HepG2 (cell line): Measurements from ENCODE around the gene PIP5K1A.
"Not testable (repeated sequence)": the region's sequence is repeated elsewhere in the genome, so short reads cannot be mapped to it uniquely, and the experiment has no call there.

Experiments
- CREM ChIP-seq, 2 experiments: sonication (generic) in 1 of 2; formaldehyde crosslinking in 1 of 2; IDR thresholded peaks; 2 replicates each; pipeline versions ENCODE4 v1.4.0 to v1.6.1; 2016 to 2020; ENCODE audit warnings: antibody characterized with exemption in 1 of 2, mild to moderate bottlenecking in 1 of 2, missing genetic modification reagents in 1 of 2
- EZH2 ChIP-seq: conservative IDR thresholded peaks from 2 replicates; pipeline ENCODE4 v1.6.1; 2012; ENCODE audit warnings: mild to moderate bottlenecking, low read depth, low read length, moderate library complexity
- MTF1 ChIP-seq: sonication (generic); formaldehyde crosslinking; IDR thresholded peaks from 2 replicates; pipeline ENCODE4 v1.5.0; 2020; ENCODE audit warnings: missing genetic modification reagents
- NFIC ChIP-seq: IDR thresholded peaks from 2 replicates; pipeline ENCODE4 v1.6.1; 2012; ENCODE audit warnings: mild to moderate bottlenecking, low read length, inconsistent platforms
- POLR2AphosphoS5 ChIP-seq: IDR thresholded peaks from 2 replicates; pipeline ENCODE4 v1.6.1; 2012; ENCODE audit warnings: low read depth, low read length
- RFX5 ChIP-seq: IDR thresholded peaks from 2 replicates; pipeline ENCODE4 v1.6.1; 2011; ENCODE audit warnings: low read depth, low read length, improper control_type of control experiment
- TP53 ChIP-seq: sonication (generic); formaldehyde crosslinking; conservative IDR thresholded peaks from 2 replicates; pipeline ENCODE4 v1.4.0; 2020; ENCODE audit warnings: missing genetic modification reagents
- ZFP36 ChIP-seq: fragments of 150-350 bp; IDR thresholded peaks from 2 replicates; pipeline ENCODE4 v1.6.1; 2018; ENCODE audit warnings: borderline replicate concordance, low read length, low read depth; ENCODE audit not compliant: partially characterized antibody
- ZFP90 ChIP-seq: sonication (generic); formaldehyde crosslinking; IDR thresholded peaks from 2 replicates; pipeline ENCODE4 v1.8.0; 2022; ENCODE audit warnings: missing genetic modification reagents, mild to moderate bottlenecking, inconsistent platforms, borderline replicate concordance
- ZNF20 ChIP-seq: sonication (generic); formaldehyde crosslinking; IDR thresholded peaks from 2 replicates; pipeline ENCODE4 v1.4.0; 2020; ENCODE audit warnings: mild to moderate bottlenecking, moderate library complexity, missing genetic modification reagents
- TF ChIP-seq, protein P1 (sequence below): IDR thresholded peaks from 2 replicates; pipeline ENCODE4 v1.6.1; 2012; ENCODE audit warnings: inconsistent platforms
- TF ChIP-seq, protein P2 (sequence below): sonication (generic); formaldehyde crosslinking; IDR thresholded peaks from 2 replicates; pipeline ENCODE4 v1.4.0; 2020; ENCODE audit warnings: mild to moderate bottlenecking, missing genetic modification reagents, borderline replicate concordance
- TF ChIP-seq, protein P3 (sequence below): sonication (generic); formaldehyde crosslinking; IDR thresholded peaks from 2 replicates; pipeline ENCODE4 v1.4.0; 2020; ENCODE audit warnings: missing genetic modification reagents
- TF ChIP-seq, protein P4 (sequence below): sonication (generic); formaldehyde crosslinking; IDR thresholded peaks from 2 replicates; pipeline ENCODE4 v1.4.0; 2020; ENCODE audit warnings: mild to moderate bottlenecking, missing genetic modification reagents

DNA sequence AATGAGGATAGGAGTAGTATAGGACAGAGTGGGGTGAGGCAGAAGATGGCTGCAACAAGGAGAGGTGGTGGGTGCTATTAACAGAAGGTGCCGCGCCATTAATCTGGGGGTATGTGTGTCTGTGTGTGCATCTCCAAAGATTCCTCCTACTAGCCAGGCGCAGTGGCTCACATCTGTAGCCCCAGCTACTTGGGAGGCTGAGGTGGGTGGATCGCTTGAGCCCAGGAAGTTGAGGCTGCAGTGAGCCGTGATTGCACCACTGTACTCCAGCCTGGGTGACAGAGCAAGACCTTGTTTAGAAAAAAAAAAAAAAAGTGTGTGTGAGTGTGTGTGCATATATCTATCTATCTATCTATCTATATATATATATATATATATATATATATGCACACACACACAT lies 77.0 kb downstream of the PIP5K1A start:
- TF ChIP-seq MTF1; TP53 (CRISPR knock-in tag); ZFP90; ZFP36; ZNF20; POLR2AphosphoS5; RFX5; CREM (IDR thresholded peaks at IDR 0.05); CREM (CRISPR knock-in tag; IDR thresholded peaks at IDR 0.05); EZH2; NFIC: not testable (repeated sequence)
- TF ChIP-seq, protein P1, sequence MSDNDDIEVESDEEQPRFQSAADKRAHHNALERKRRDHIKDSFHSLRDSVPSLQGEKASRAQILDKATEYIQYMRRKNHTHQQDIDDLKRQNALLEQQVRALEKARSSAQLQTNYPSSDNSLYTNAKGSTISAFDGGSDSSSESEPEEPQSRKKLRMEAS = not testable (repeated sequence)
- TF ChIP-seq, protein P2, sequence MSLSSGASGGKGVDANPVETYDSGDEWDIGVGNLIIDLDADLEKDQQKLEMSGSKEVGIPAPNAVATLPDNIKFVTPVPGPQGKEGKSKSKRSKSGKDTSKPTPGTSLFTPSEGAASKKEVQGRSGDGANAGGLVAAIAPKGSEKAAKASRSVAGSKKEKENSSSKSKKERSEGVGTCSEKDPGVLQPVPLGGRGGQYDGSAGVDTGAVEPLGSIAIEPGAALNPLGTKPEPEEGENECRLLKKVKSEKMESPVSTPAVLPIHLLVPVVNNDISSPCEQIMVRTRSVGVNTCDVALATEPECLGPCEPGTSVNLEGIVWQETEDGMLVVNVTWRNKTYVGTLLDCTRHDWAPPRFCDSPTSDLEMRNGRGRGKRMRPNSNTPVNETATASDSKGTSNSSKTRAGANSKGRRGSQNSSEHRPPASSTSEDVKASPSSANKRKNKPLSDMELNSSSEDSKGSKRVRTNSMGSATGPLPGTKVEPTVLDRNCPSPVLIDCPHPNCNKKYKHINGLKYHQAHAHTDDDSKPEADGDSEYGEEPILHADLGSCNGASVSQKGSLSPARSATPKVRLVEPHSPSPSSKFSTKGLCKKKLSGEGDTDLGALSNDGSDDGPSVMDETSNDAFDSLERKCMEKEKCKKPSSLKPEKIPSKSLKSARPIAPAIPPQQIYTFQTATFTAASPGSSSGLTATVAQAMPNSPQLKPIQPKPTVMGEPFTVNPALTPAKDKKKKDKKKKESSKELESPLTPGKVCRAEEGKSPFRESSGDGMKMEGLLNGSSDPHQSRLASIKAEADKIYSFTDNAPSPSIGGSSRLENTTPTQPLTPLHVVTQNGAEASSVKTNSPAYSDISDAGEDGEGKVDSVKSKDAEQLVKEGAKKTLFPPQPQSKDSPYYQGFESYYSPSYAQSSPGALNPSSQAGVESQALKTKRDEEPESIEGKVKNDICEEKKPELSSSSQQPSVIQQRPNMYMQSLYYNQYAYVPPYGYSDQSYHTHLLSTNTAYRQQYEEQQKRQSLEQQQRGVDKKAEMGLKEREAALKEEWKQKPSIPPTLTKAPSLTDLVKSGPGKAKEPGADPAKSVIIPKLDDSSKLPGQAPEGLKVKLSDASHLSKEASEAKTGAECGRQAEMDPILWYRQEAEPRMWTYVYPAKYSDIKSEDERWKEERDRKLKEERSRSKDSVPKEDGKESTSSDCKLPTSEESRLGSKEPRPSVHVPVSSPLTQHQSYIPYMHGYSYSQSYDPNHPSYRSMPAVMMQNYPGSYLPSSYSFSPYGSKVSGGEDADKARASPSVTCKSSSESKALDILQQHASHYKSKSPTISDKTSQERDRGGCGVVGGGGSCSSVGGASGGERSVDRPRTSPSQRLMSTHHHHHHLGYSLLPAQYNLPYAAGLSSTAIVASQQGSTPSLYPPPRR = not testable (repeated sequence)
- TF ChIP-seq, protein P3, sequence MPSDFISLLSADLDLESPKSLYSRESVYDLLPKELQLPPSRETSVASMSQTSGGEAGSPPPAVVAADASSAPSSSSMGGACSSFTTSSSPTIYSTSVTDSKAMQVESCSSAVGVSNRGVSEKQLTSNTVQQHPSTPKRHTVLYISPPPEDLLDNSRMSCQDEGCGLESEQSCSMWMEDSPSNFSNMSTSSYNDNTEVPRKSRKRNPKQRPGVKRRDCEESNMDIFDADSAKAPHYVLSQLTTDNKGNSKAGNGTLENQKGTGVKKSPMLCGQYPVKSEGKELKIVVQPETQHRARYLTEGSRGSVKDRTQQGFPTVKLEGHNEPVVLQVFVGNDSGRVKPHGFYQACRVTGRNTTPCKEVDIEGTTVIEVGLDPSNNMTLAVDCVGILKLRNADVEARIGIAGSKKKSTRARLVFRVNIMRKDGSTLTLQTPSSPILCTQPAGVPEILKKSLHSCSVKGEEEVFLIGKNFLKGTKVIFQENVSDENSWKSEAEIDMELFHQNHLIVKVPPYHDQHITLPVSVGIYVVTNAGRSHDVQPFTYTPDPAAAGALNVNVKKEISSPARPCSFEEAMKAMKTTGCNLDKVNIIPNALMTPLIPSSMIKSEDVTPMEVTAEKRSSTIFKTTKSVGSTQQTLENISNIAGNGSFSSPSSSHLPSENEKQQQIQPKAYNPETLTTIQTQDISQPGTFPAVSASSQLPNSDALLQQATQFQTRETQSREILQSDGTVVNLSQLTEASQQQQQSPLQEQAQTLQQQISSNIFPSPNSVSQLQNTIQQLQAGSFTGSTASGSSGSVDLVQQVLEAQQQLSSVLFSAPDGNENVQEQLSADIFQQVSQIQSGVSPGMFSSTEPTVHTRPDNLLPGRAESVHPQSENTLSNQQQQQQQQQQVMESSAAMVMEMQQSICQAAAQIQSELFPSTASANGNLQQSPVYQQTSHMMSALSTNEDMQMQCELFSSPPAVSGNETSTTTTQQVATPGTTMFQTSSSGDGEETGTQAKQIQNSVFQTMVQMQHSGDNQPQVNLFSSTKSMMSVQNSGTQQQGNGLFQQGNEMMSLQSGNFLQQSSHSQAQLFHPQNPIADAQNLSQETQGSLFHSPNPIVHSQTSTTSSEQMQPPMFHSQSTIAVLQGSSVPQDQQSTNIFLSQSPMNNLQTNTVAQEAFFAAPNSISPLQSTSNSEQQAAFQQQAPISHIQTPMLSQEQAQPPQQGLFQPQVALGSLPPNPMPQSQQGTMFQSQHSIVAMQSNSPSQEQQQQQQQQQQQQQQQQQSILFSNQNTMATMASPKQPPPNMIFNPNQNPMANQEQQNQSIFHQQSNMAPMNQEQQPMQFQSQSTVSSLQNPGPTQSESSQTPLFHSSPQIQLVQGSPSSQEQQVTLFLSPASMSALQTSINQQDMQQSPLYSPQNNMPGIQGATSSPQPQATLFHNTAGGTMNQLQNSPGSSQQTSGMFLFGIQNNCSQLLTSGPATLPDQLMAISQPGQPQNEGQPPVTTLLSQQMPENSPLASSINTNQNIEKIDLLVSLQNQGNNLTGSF (CRISPR knock-in tag) = not testable (repeated sequence)
- TF ChIP-seq, protein P4, sequence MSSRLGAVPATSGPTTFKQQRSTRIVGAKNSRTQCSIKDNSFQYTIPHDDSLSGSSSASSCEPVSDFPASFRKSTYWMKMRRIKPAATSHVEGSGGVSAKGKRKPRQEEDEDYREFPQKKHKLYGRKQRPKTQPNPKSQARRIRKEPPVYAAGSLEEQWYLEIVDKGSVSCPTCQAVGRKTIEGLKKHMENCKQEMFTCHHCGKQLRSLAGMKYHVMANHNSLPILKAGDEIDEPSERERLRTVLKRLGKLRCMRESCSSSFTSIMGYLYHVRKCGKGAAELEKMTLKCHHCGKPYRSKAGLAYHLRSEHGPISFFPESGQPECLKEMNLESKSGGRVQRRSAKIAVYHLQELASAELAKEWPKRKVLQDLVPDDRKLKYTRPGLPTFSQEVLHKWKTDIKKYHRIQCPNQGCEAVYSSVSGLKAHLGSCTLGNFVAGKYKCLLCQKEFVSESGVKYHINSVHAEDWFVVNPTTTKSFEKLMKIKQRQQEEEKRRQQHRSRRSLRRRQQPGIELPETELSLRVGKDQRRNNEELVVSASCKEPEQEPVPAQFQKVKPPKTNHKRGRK = not testable (repeated sequence)
